BLaER1 treated with 17β-estradiol and CSF1 and Interleukin-3, amounts not matched to agents 10 nM and 100 nM (cell line): Measurements from ENCODE around the gene OR51D1.

ENCODE experiments used
- H3K27ac ChIP-seq, 11 experiments: shearing (Covaris generic); formaldehyde crosslinking; 2 replicates each; pipeline ENCODE4 v1.8.1; 2022
- H3K27me3 ChIP-seq, 11 experiments: shearing (Covaris generic); formaldehyde crosslinking; 2 replicates each; pipeline ENCODE4 v1.8.1; 2022
- H3K36me3 ChIP-seq, 11 experiments: shearing (Covaris generic); formaldehyde crosslinking; 2 replicates each; pipeline ENCODE4 v1.8.1; 2022
- H3K4me1 ChIP-seq, 10 experiments: shearing (Covaris generic); formaldehyde crosslinking; 2 replicates each; pipeline ENCODE4 v1.8.1; 2022
- H3K4me2 ChIP-seq, 11 experiments: shearing (Covaris generic); formaldehyde crosslinking; 2 replicates each; pipeline ENCODE4 v1.8.1; 2022
- H3K4me3 ChIP-seq, 10 experiments: shearing (Covaris generic); formaldehyde crosslinking; 2 replicates each; pipeline ENCODE4 v1.8.1; 2022
- H3K9ac ChIP-seq, 11 experiments: shearing (Covaris generic); formaldehyde crosslinking; 2 replicates each; pipeline ENCODE4 v1.8.1; 2022
- H3K9me3 ChIP-seq, 11 experiments: shearing (Covaris generic); formaldehyde crosslinking; replicated peaks in 1 of 11; 2 replicates each; pipeline ENCODE4 v1.8.1; 2022
- H4K20me1 ChIP-seq, 11 experiments: shearing (Covaris generic); formaldehyde crosslinking; 2 replicates each; pipeline ENCODE4 v1.8.1; 2022
- Cebpa-rat ChIP-seq, 11 experiments: shearing (Covaris generic); IDR thresholded peaks; 2 replicates each; pipeline ENCODE4 v1.8.1; 2022

Gene OR51D1

GRCh38 chr11:4610258-4610935, 26.9 kb upstream of the OR51D1 start:
- Histone ChIP-seq H4K20me1 (no peaks in the 10 kb centered on the region), H3K36me3 (peaks cover 0 to 6% (median under 1%) of the 10 kb centered on the region in 11 experiments; a peak in 9 of 22 replicates), H3K27ac (peak overlapping the region in 6 of 11 experiments; percentile 6 to 54 (median 17); a peak in 6 of 22 replicates), H3K4me1 (peaks cover 18 to 27% (median 20%) of the 10 kb centered on the region in 10 experiments), H3K4me2 (peak overlapping the region; percentile 59 to 72 (median 63)), H3K4me3 (peak overlapping the region in 5 of 10 experiments; percentile 4 to 40 (median 36); a peak in 3 of 20 replicates), H3K27me3 (no peaks in the 10 kb centered on the region), H3K9ac (peak overlapping the region in 1 of 11 experiments; percentile 23; a peak in 1 of 22 replicates), H3K9me3 (peaks cover 0 to 5% (median 0%) of the 10 kb centered on the region in 11 experiments; a peak in 2 of 22 replicates)
- TF ChIP-seq Cebpa-rat (IDR thresholded peaks at IDR 0.05): no peak

GRCh38 chr11:4611986-4612385, 25.3 kb upstream of the OR51D1 start:
- H3K4me3 ChIP-seq: no peak overlapping the region
- H4K20me1 ChIP-seq: no peaks in the 10 kb centered on the region
- peaks cover 0 to 5% (median 0%) of the 10 kb centered on the region in 11 experiments; a peak in 2 of 22 replicates for H3K9me3 ChIP-seq
- H3K27me3 ChIP-seq: no peaks in the 10 kb centered on the region
- no peaks in the 10 kb centered on the region for H3K36me3 ChIP-seq
- H3K27ac ChIP-seq: no peak overlapping the region
- no peak for TF ChIP-seq Cebpa-rat (IDR thresholded peaks at IDR 0.05)
- H3K9ac ChIP-seq: no peak overlapping the region
- H3K4me2 ChIP-seq: no peak overlapping the region
- peaks cover 12 to 20% (median 15%) of the 10 kb centered on the region in 10 experiments for H3K4me1 ChIP-seq

GRCh38 chr11:4615856-4616444, 21.3 kb upstream of the OR51D1 start:
- no peak overlapping the region for H3K9ac ChIP-seq
- TF ChIP-seq Cebpa-rat (IDR thresholded peaks at IDR 0.05): no peak
- no peaks in the 10 kb centered on the region for H3K27me3 ChIP-seq
- no peaks in the 10 kb centered on the region for H3K9me3 ChIP-seq
- H3K4me1 ChIP-seq: no peaks in the 10 kb centered on the region
- no peak overlapping the region for H3K4me3 ChIP-seq
- no peaks in the 10 kb centered on the region for H4K20me1 ChIP-seq
- no peaks in the 10 kb centered on the region for H3K36me3 ChIP-seq
- no peak overlapping the region for H3K4me2 ChIP-seq
- H3K27ac ChIP-seq: no peak overlapping the region

GRCh38 chr11:4619514-4619913, 17.8 kb upstream of the OR51D1 start:
- TF ChIP-seq Cebpa-rat (IDR thresholded peaks at IDR 0.05): no peak
- Histone ChIP-seq H3K27me3 (no peaks in the 10 kb centered on the region), H3K36me3 (no peaks in the 10 kb centered on the region), H3K4me3 (no peak overlapping the region), H3K4me2 (no peak overlapping the region), H3K9ac (no peak overlapping the region), H3K27ac (no peak overlapping the region), H4K20me1 (no peaks in the 10 kb centered on the region), H3K4me1 (no peaks in the 10 kb centered on the region), H3K9me3 (no peaks in the 10 kb centered on the region)

GRCh38 chr11:4626207-4627099, 10.8 kb upstream of the OR51D1 start:
- Histone ChIP-seq H3K9ac (no peak overlapping the region), H3K36me3 (no peaks in the 10 kb centered on the region), H3K4me1 (no peaks in the 10 kb centered on the region), H3K27me3 (no peaks in the 10 kb centered on the region), H3K4me3 (no peak overlapping the region), H3K27ac (no peak overlapping the region), H3K9me3 (peaks cover 0 to 10% (median 0%) of the 10 kb centered on the region in 11 experiments; a peak in 5 of 22 replicates), H3K4me2 (no peak overlapping the region), H4K20me1 (no peaks in the 10 kb centered on the region)
- no peak for TF ChIP-seq Cebpa-rat (IDR thresholded peaks at IDR 0.05)

GRCh38 chr11:4636136-4636535, 1.1 kb upstream of the OR51D1 start:
- Histone ChIP-seq H3K4me2 (no peak overlapping the region), H3K9ac (no peak overlapping the region), H3K27ac (no peak overlapping the region), H3K9me3 (no peaks in the 10 kb centered on the region), H3K27me3 (no peaks in the 10 kb centered on the region), H3K4me3 (no peak overlapping the region), H4K20me1 (no peaks in the 10 kb centered on the region), H3K4me1 (no peaks in the 10 kb centered on the region; a peak in 1 of 20 replicates), H3K36me3 (no peaks in the 10 kb centered on the region)
- no peak for TF ChIP-seq Cebpa-rat (IDR thresholded peaks at IDR 0.05)

- Histone ChIP-seq H3K27ac (no peak overlapping the region), H3K9ac (no peak overlapping the region; a peak in 1 of 22 replicates), H3K27me3 (no peaks in the 10 kb centered on the region), H3K9me3 (no peaks in the 10 kb centered on the region), H3K36me3 (no peaks in the 10 kb centered on the region), H3K4me2 (no peak overlapping the region), H4K20me1 (no peaks in the 10 kb centered on the region), H3K4me3 (no peak overlapping the region), H3K4me1 (peaks cover 0 to 3% (median 0%) of the 10 kb centered on the region in 10 experiments; a peak in 3 of 20 replicates)
- no peak for TF ChIP-seq Cebpa-rat (IDR thresholded peaks at IDR 0.05)
These were observed 378 bp downstream of the OR51D1 start for GRCh38 chr11:4637662-4638047.

- no peak overlapping the region for H3K27ac ChIP-seq
- peaks cover 0 to 5% (median 0%) of the 10 kb centered on the region in 10 experiments; a peak in 3 of 20 replicates for H3K4me1 ChIP-seq
- no peaks in the 10 kb centered on the region for H3K27me3 ChIP-seq
- H3K4me2 ChIP-seq: no peak overlapping the region
- no peaks in the 10 kb centered on the region for H3K9me3 ChIP-seq
- H4K20me1 ChIP-seq: no peaks in the 10 kb centered on the region
- H3K9ac ChIP-seq: no peak overlapping the region
- no peak overlapping the region for H3K4me3 ChIP-seq
- TF ChIP-seq Cebpa-rat (IDR thresholded peaks at IDR 0.05): no peak
- no peaks in the 10 kb centered on the region for H3K36me3 ChIP-seq
These were observed 2.7 kb downstream of the OR51D1 start for GRCh38 chr11:4639931-4640330.

- Histone ChIP-seq H3K4me3 (no peak overlapping the region), H4K20me1 (no peaks in the 10 kb centered on the region), H3K27me3 (no peaks in the 10 kb centered on the region), H3K36me3 (no peaks in the 10 kb centered on the region), H3K4me2 (no peak overlapping the region), H3K9me3 (no peaks in the 10 kb centered on the region), H3K4me1 (peaks cover 0 to 5% (median 0%) of the 10 kb centered on the region in 10 experiments; a peak in 3 of 20 replicates), H3K9ac (no peak overlapping the region), H3K27ac (no peak overlapping the region)
- no peak for TF ChIP-seq Cebpa-rat (IDR thresholded peaks at IDR 0.05)
These were observed 4.2 kb downstream of the OR51D1 start for GRCh38 chr11:4641501-4641900.
